ENCODE results near the gene FGF9.
A peak's percentile ranks its signal among the peaks of the same experiment; 100 is the strongest.

DNA sequence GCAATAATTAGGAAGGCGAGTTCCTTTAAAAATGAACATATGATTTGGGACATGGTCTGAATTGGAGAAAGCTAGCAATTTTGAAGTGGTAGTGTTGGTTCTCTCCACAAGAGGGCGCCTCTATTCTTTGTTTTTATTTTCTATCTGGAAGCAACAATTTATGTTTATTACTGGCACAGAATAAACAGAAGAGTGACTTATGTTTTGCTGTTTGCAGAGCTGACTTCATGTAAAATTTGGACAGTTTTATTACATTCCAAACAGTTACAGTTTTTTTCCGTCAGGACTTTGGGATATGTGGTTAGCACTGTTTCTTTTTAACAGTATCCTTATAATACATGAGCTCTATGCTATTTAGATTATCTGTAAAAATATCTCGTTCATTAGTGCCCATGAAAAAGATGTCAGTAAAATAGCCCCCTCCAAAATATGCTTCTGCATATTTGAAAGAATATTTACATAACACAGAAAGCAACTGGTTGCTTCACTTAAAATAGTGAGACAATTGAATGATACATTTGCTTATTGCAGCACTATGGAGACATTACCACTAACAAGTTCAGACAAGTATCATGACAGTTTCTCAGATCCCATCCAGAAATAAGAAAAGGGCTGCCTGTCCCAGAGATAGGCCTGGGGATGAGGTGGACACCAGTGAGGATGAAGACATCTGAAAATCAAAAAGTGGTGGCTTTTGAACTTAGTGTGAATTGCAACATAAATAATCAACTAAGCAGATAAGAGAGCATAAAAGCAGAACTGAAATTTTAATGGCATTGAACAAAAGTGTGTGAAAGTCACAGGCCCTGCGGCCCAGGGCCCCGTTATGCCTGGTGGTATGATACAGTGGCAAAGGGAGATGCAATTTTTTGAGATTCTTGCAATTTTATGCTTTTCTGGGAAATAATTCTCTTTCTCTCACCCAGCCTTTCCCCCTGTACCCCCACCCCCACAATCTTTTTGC, 32.3 kb upstream of the FGF9 start:
- TF ChIP-seq POLR2A (IDR thresholded peaks at IDR 0.05; ENCODE audit: extremely low read depth, insufficient read length): no peak
- TF ChIP-seq, protein P1, sequence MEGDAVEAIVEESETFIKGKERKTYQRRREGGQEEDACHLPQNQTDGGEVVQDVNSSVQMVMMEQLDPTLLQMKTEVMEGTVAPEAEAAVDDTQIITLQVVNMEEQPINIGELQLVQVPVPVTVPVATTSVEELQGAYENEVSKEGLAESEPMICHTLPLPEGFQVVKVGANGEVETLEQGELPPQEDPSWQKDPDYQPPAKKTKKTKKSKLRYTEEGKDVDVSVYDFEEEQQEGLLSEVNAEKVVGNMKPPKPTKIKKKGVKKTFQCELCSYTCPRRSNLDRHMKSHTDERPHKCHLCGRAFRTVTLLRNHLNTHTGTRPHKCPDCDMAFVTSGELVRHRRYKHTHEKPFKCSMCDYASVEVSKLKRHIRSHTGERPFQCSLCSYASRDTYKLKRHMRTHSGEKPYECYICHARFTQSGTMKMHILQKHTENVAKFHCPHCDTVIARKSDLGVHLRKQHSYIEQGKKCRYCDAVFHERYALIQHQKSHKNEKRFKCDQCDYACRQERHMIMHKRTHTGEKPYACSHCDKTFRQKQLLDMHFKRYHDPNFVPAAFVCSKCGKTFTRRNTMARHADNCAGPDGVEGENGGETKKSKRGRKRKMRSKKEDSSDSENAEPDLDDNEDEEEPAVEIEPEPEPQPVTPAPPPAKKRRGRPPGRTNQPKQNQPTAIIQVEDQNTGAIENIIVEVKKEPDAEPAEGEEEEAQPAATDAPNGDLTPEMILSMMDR (IDR thresholded peaks at IDR 0.05; ENCODE audit: low read depth, low read length): peak; percentile 70
- TF ChIP-seq, protein P2, sequence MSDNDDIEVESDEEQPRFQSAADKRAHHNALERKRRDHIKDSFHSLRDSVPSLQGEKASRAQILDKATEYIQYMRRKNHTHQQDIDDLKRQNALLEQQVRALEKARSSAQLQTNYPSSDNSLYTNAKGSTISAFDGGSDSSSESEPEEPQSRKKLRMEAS (IDR thresholded peaks at IDR 0.05; ENCODE audit: low read depth, low read length): no peak

Data from NB4 (cell line).